Panc1 (cell line): ENCODE data around the gene SLAMF1. TPM values are rescaled to one million over a fixed set of nuclear protein-coding genes. Genes with fewer than 3 reads are reported as not detected.

Experiments
- ATAC-seq: fragments of 200-7000 bp; cut with Tn5 transposase; 2 replicates; pipeline ENCODE4 v1.9.1; 2020; ENCODE audit warnings: mild to moderate bottlenecking, moderate library complexity
- BruUV-seq: library from RNA; stranded (reverse); fragments of 400-500 nt; replicated peaks from 2 replicates; lab custom pipeline; 2021; lab: Mats Ljungman, UMichigan
- CTCF ChIA-PET: fragments of 300-600 bp; sonication (Branson Sonifier 250); formaldehyde crosslinking; loops from one replicate; lab custom pipeline; 2022; ENCODE audit warnings: antibody characterized with exemption; lab: Charles Lee
- POLR2A ChIA-PET: fragments of 300-600 bp; sonication (Branson Sonifier 250); formaldehyde crosslinking; loops from one replicate; lab custom pipeline; 2022; ENCODE audit warnings: antibody characterized with exemption; lab: Charles Lee
- DNase-seq: peaks from one replicate; pipeline ENCODE4 v3.0.0-alpha.2; 2010; ENCODE audit warnings: low read depth, low spot score
- H3K27ac ChIP-seq: 2 replicates; pipeline ENCODE4 v1.5.1; 2011; ENCODE audit warnings: mild to moderate bottlenecking, low read length, inconsistent platforms
- H3K27me3 ChIP-seq: fragments of 200-500 bp; sonication (Bioruptor generic); 2 replicates; pipeline ENCODE4 v1.6.0; 2014; ENCODE audit warnings: low read length, inconsistent platforms; ENCODE audit not compliant: control insufficient read depth, insufficient read depth
- H3K36me3 ChIP-seq: fragments of 200-500 bp; sonication (Bioruptor generic); 2 replicates; pipeline ENCODE4 v1.5.1; 2014; ENCODE audit warnings: inconsistent platforms, mild to moderate bottlenecking, low read length, moderate library complexity; ENCODE audit not compliant: control insufficient read depth, insufficient read depth
- H3K4me1 ChIP-seq: 2 replicates; pipeline ENCODE4 v1.5.1; 2011; ENCODE audit warnings: inconsistent platforms, mild to moderate bottlenecking, low read length, moderate library complexity; ENCODE audit not compliant: control insufficient read depth, insufficient read depth
- H3K4me3 ChIP-seq, 2 experiments: 2 replicates each; pipeline ENCODE4 v1.5.1; 2011 to 2012; ENCODE audit warnings: low read depth in 2 of 2, low read length in 2 of 2, mild to moderate bottlenecking in 2 of 2, inconsistent platforms in 1 of 2, moderate library complexity in 1 of 2
- H3K9me3 ChIP-seq: fragments of 200-500 bp; sonication (Bioruptor generic); 2 replicates; pipeline ENCODE4 v1.5.1; 2014; ENCODE audit warnings: low read depth, mild to moderate bottlenecking, inconsistent platforms, low read length, moderate library complexity; ENCODE audit not compliant: control insufficient read depth, insufficient read depth
- POLR2AphosphoS5 ChIP-seq: IDR thresholded peaks from 2 replicates; pipeline ENCODE4 v1.6.1; 2012; ENCODE audit warnings: mild to moderate bottlenecking, low read depth, low read length, moderate library complexity
- REST ChIP-seq, 2 experiments: IDR thresholded peaks; 2 replicates each; pipeline ENCODE4 v1.6.1; 2011 to 2012; ENCODE audit warnings: low read depth in 2 of 2, control low read depth in 1 of 2, low read length in 1 of 2, mild to moderate bottlenecking in 1 of 2, moderate library complexity in 1 of 2; ENCODE audit not compliant: insufficient read depth in 1 of 2
- TCF7L2 ChIP-seq: IDR thresholded peaks from 2 replicates; pipeline ENCODE4 v1.6.1; 2011; ENCODE audit warnings: mild to moderate bottlenecking, low read depth, low read length, inconsistent platforms
- in situ Hi-C: cut with HindIII; loops from 2 replicates; pipeline ENCODE4 v1.10.0; 2016; ENCODE audit warnings: low sequenced_read_pairs, low pct_unique_long_range_greater_than_20kb
- intact Hi-C: fragments of 100-400 bp; cut with micrococcal nuclease; formaldehyde crosslinking; loops from one replicate; pipeline ENCODE4 v1.10.0; 2022; ENCODE audit not compliant: unreplicated experiment
- total RNA-seq: library from RNA; stranded (reverse); gene quantifications from one replicate; pipeline ENCODE4 v1.2.1, GENCODE V29; 2021; ENCODE audit not compliant: unreplicated experiment
- TF ChIP-seq, protein P1 (sequence below): fragments of 450-650 bp; IDR thresholded peaks from 2 replicates; pipeline ENCODE4 v1.5.1; 2017; ENCODE audit warnings: mild to moderate bottlenecking

The SLAMF1 gene
- total RNA-seq, 1 experiment from 2014 or later = not detected

GRCh38 chr1:160576390-160576789, 70.5 kb downstream of the SLAMF1 start:
- intact Hi-C loops = no loop called here
- in situ Hi-C loops = no loop called here
- POLR2A ChIA-PET = no interaction called here

GRCh38 chr1:160575112-160575664, 71.7 kb downstream of the SLAMF1 start:
- in situ Hi-C loops = no loop called here
- intact Hi-C loops = no loop called here
- ATAC-seq = no peak
- H3K27me3 ChIP-seq = peaks cover 2% of the 10 kb centered on the region; the same call in 1 of the 2 replicates
- TF ChIP-seq POLR2AphosphoS5 = no peak
- no peak for TF ChIP-seq TCF7L2
- DNase-seq = no peak
- no peaks in the 10 kb centered on the region for H3K36me3 ChIP-seq
- no peak overlapping the region for H3K27ac ChIP-seq
- BruUV-seq = no TSS peak
- no peaks in the 10 kb centered on the region for H3K4me1 ChIP-seq
- no peak overlapping the region for H3K4me3 ChIP-seq
- ChIA-PET POLR2A (no interaction called here), CTCF (no interaction called here)
- H3K9me3 ChIP-seq = no peaks in the 10 kb centered on the region

More at GRCh38 chr1:160576390-160576789, 70.5 kb downstream of the SLAMF1 start:
- Histone ChIP-seq H3K27me3 (peaks cover 2% of the 10 kb centered on the region; the same call in 1 of the 2 replicates), H3K4me1 (no peaks in the 10 kb centered on the region), H3K4me3 (no peak overlapping the region), H3K27ac (no peak overlapping the region), H3K36me3 (no peaks in the 10 kb centered on the region), H3K9me3 (no peaks in the 10 kb centered on the region)
- DNase-seq = no peak
- CTCF ChIA-PET = no interaction called here
- no peak for ATAC-seq
- BruUV-seq = no TSS peak
- TF ChIP-seq POLR2AphosphoS5 = no peak

DNA sequence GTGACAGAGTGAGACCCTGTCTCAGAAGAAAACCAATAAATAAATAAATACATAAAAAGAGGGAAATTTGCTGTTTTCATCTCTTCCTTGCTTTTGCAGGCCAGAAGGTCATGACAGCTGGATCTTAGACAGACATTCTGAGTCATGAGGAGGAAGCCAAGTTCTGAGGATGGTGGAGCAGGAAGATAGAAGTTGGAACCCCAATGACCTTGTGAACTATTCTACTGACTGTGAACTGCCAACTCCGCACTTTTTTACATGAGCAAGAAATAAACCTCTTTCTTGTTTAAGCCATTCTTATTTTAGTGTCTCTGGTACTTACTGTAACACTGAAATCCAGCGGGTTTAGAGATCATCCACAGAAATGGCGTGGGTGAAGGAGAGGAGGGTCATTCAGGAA, 76.0 kb downstream of the SLAMF1 start:
- CTCF ChIA-PET = interaction anchor here (0.6 to 0.7 kb wide), 2 partner anchors 371 to 1495 kb away, joined by 6 to 7 read pairs; no protein-coding TSS in a partner anchor
- no peaks in the 10 kb centered on the region for H3K27me3 ChIP-seq
- no peak for ATAC-seq
- no peak overlapping the region for H3K4me3 ChIP-seq
- H3K4me1 ChIP-seq = no peaks in the 10 kb centered on the region
- POLR2A ChIA-PET = no interaction called here
- no peak for DNase-seq
- in situ Hi-C loops = no loop called here
- no peaks in the 10 kb centered on the region for H3K36me3 ChIP-seq
- TF ChIP-seq REST (IDR thresholded peaks at IDR 0.05; ENCODE audit: insufficient read depth in 1 of 2, low read depth in 2 of 2, low read length in 1 of 2) (no peak), POLR2AphosphoS5 (no peak), TCF7L2 (no peak)
- TF ChIP-seq, protein P1, sequence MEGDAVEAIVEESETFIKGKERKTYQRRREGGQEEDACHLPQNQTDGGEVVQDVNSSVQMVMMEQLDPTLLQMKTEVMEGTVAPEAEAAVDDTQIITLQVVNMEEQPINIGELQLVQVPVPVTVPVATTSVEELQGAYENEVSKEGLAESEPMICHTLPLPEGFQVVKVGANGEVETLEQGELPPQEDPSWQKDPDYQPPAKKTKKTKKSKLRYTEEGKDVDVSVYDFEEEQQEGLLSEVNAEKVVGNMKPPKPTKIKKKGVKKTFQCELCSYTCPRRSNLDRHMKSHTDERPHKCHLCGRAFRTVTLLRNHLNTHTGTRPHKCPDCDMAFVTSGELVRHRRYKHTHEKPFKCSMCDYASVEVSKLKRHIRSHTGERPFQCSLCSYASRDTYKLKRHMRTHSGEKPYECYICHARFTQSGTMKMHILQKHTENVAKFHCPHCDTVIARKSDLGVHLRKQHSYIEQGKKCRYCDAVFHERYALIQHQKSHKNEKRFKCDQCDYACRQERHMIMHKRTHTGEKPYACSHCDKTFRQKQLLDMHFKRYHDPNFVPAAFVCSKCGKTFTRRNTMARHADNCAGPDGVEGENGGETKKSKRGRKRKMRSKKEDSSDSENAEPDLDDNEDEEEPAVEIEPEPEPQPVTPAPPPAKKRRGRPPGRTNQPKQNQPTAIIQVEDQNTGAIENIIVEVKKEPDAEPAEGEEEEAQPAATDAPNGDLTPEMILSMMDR = no peak
- intact Hi-C loops = no loop called here
- BruUV-seq = no TSS peak
- no peaks in the 10 kb centered on the region for H3K9me3 ChIP-seq
- no peak overlapping the region for H3K27ac ChIP-seq
